ENCODE results near the gene UBTF. TPM values are rescaled to one million over a fixed set of nuclear protein-coding genes. Genes with fewer than 3 reads are reported as not detected.

Gene UBTF
- total and polyA plus RNA-seq, 2 donors (not counting 3 experiments of a cell fraction or from before 2014, with no cell fraction given) = 14.7 to 84.7 TPM

GRCh38 chr17:44164476-44164875 lies 55.0 kb downstream of the UBTF start:
- Histone ChIP-seq H3K27ac (ENCODE audit: insufficient read depth, low read depth, low read length) (no peak overlapping the region), H3K9me1 (replicated peaks; ENCODE audit: control insufficient read depth, extremely low read depth, insufficient read depth, low read length) (no peaks in the 10 kb centered on the region), H3K4me1 (ENCODE audit: control insufficient read depth, extremely low read depth, insufficient read depth, low read length) (no peaks in the 10 kb centered on the region), H4K20me1 (replicated peaks; ENCODE audit: control insufficient read depth, extremely low read depth, insufficient read depth, low read length) (no peaks in the 10 kb centered on the region), H3K36me3 (ENCODE audit: control insufficient read depth in 2 of 2, extremely low read depth in 1 of 2, insufficient read depth in 2 of 2, low read length in 2 of 2) (no peaks in the 10 kb centered on the region), H3K79me2 (ENCODE audit: control insufficient read depth, insufficient read depth, low read length) (no peaks in the 10 kb centered on the region), H2AFZ (ENCODE audit: low read depth, low read length) (no peak overlapping the region), H3K9ac (replicated peaks; ENCODE audit: extremely low read depth, insufficient read depth, low read length) (no peak overlapping the region), H3K9me3 (replicated peaks; ENCODE audit: control insufficient read depth, insufficient read depth, low read length) (no peaks in the 10 kb centered on the region), H3K27me3 (ENCODE audit: control insufficient read depth in 2 of 2, insufficient read depth in 2 of 2, low read length in 2 of 2) (no peaks in the 10 kb centered on the region), H3K4me3 (replicated peaks in 1 of 3; ENCODE audit: insufficient read depth in 1 of 3, low read depth in 1 of 3, low read length in 3 of 3) (no peak overlapping the region), H3K4me2 (ENCODE audit: insufficient read depth, low read length) (no peak overlapping the region)
- intact Hi-C loops (cut with micrococcal nuclease) = no loop called here
- DNase-seq (ENCODE audit: low read depth, low spot score) (no peak), FAIRE-seq (no peak)
- dilution Hi-C loops (cut with MboI; ENCODE audit: extremely low pct_ligation_motif_present, low sequenced_read_pairs) = no loop called here
- ChIA-PET POLR2A (no interaction called here), CTCF (interaction anchor here (0.6 kb wide), 1 partner anchor 24 kb away, joined by 3 read pairs; no protein-coding TSS in a partner anchor)
- BruUV-seq (replicated peaks) = no TSS peak
- TF ChIP-seq GATA2 (IDR thresholded peaks at IDR 0.05; ENCODE audit: insufficient read depth, insufficient read length, low read depth, low read length) (no peak), MYC (IDR thresholded peaks at IDR 0.05; ENCODE audit: low read depth, low read length) (no peak), FOS (IDR thresholded peaks at IDR 0.05; ENCODE audit: borderline replicate concordance, insufficient read depth, low read length) (no peak), POLR2AphosphoS5 (IDR thresholded peaks at IDR 0.05; ENCODE audit: insufficient read depth, low read depth, low read length) (no peak), MAX (IDR thresholded peaks at IDR 0.05; ENCODE audit: insufficient read depth, insufficient read length) (no peak)

- Histone ChIP-seq H3K9me1 (replicated peaks; ENCODE audit: control insufficient read depth, extremely low read depth, insufficient read depth, low read length) (no peaks in the 10 kb centered on the region), H3K9ac (replicated peaks; ENCODE audit: extremely low read depth, insufficient read depth, low read length) (no peak overlapping the region), H2AFZ (ENCODE audit: low read depth, low read length) (no peak overlapping the region), H3K9me3 (replicated peaks; ENCODE audit: control insufficient read depth, insufficient read depth, low read length) (no peaks in the 10 kb centered on the region), H3K36me3 (ENCODE audit: control insufficient read depth in 2 of 2, extremely low read depth in 1 of 2, insufficient read depth in 2 of 2, low read length in 2 of 2) (no peaks in the 10 kb centered on the region), H4K20me1 (replicated peaks; ENCODE audit: control insufficient read depth, extremely low read depth, insufficient read depth, low read length) (no peaks in the 10 kb centered on the region), H3K4me3 (replicated peaks in 1 of 3; ENCODE audit: insufficient read depth in 1 of 3, low read depth in 1 of 3, low read length in 3 of 3) (no peak overlapping the region), H3K4me2 (ENCODE audit: insufficient read depth, low read length) (no peak overlapping the region), H3K27me3 (ENCODE audit: control insufficient read depth in 2 of 2, insufficient read depth in 2 of 2, low read length in 2 of 2) (no peaks in the 10 kb centered on the region), H3K79me2 (ENCODE audit: control insufficient read depth, insufficient read depth, low read length) (no peaks in the 10 kb centered on the region), H3K4me1 (ENCODE audit: control insufficient read depth, extremely low read depth, insufficient read depth, low read length) (no peaks in the 10 kb centered on the region), H3K27ac (ENCODE audit: insufficient read depth, low read depth, low read length) (no peak overlapping the region)
- dilution Hi-C loops (cut with MboI; ENCODE audit: extremely low pct_ligation_motif_present, low sequenced_read_pairs) = no loop called here
- DNase-seq (ENCODE audit: low read depth, low spot score) = no peak
- no peak for FAIRE-seq
- ChIA-PET CTCF (interaction anchor here (0.9 to 2.6 kb wide), 4 partner anchors 9 to 215 kb away, joined by 3 to 11 read pairs (median 4); no protein-coding TSS in a partner anchor), POLR2A (no interaction called here)
- intact Hi-C loops (cut with micrococcal nuclease) = no loop called here
- no peak for TF ChIP-seq MAX (IDR thresholded peaks at IDR 0.05; ENCODE audit: insufficient read depth, insufficient read length)
- no peak for TF ChIP-seq GATA2 (IDR thresholded peaks at IDR 0.05; ENCODE audit: insufficient read depth, insufficient read length, low read depth, low read length)
- no peak for TF ChIP-seq POLR2AphosphoS5 (IDR thresholded peaks at IDR 0.05; ENCODE audit: insufficient read depth, low read depth, low read length)
- TF ChIP-seq CTCF (IDR thresholded peaks at IDR 0.05; ENCODE audit: extremely low read depth in 1 of 2, insufficient read depth in 1 of 2, low read depth in 1 of 2, low read length in 2 of 2) = no peak
- TF ChIP-seq JUN (IDR thresholded peaks at IDR 0.05; ENCODE audit: borderline replicate concordance, insufficient read depth, insufficient read length, low read depth) = no peak
- TF ChIP-seq POLR2A (IDR thresholded peaks at IDR 0.05; ENCODE audit: low read depth, low read length) = no peak
- TF ChIP-seq FOS (IDR thresholded peaks at IDR 0.05; ENCODE audit: borderline replicate concordance, insufficient read depth, low read length) = no peak
- no peak for TF ChIP-seq MYC (IDR thresholded peaks at IDR 0.05; ENCODE audit: low read depth, low read length)
- TF ChIP-seq EZH2 (IDR thresholded peaks at IDR 0.05; ENCODE audit: borderline replicate concordance, low read depth, low read length, severe bottlenecking) = no peak
- no TSS peak for BruUV-seq (replicated peaks)
Observed at GRCh38 chr17:44159519-44160210, 59.8 kb downstream of the UBTF start.
